GM21423 (cell line): ENCODE results near the gene DACT3.

Source experiments
- ATAC-seq: cut with Tn5 transposase; IDR thresholded peaks from one replicate; pipeline ENCODE4 v1.9.1; 2021; ENCODE audit warnings: mild to moderate bottlenecking, moderate library complexity; ENCODE audit not compliant: unreplicated experiment

Gene DACT3, protein sequence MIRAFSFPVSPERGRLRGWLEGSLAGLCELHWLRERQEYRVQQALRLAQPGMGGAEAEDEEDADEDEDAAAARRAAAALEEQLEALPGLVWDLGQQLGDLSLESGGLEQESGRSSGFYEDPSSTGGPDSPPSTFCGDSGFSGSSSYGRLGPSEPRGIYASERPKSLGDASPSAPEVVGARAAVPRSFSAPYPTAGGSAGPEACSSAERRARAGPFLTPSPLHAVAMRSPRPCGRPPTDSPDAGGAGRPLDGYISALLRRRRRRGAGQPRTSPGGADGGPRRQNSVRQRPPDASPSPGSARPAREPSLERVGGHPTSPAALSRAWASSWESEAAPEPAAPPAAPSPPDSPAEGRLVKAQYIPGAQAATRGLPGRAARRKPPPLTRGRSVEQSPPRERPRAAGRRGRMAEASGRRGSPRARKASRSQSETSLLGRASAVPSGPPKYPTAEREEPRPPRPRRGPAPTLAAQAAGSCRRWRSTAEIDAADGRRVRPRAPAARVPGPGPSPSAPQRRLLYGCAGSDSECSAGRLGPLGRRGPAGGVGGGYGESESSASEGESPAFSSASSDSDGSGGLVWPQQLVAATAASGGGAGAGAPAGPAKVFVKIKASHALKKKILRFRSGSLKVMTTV

DNA sequence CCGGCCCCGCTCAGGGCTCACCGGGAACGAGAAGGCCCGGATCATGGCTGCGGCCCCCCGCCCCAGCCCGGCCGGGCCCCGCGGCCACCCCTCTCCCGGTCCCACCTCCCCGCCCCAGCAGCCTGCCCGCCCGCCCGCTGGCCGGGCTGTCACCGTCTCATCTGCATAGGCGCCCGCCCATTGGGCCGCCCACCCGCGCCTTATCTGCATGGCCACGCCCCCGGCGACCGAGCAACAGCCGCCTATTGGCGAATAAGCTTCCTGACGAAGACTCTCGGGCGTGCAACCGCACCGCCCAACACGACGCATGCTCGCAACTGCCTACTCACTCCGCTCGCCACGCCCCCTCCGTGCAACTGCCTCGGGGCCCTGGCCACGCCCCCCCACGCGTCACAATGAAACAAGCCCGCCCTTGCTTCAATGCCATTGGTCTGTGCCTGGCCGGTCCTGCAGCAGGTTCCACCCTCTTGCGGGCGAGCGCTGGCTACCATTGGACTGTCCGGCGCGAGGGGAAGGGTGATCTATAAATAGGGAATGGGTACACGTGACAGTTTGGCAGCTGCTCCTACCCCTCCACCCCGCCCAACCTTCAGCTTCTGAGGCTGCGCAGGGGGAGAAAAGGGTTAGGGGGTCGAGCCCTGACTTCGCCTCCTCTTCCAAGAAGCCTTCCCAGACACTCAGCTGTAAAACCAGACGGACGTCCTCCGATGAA, at the start of gene DACT3:
TSS of gene DACT3 (minus strand) at position 163 of the 712 bp plus-strand sequence. CDS start at position 45, 118 bp downstream.
- ATAC-seq = peak; percentile 89

DNA sequence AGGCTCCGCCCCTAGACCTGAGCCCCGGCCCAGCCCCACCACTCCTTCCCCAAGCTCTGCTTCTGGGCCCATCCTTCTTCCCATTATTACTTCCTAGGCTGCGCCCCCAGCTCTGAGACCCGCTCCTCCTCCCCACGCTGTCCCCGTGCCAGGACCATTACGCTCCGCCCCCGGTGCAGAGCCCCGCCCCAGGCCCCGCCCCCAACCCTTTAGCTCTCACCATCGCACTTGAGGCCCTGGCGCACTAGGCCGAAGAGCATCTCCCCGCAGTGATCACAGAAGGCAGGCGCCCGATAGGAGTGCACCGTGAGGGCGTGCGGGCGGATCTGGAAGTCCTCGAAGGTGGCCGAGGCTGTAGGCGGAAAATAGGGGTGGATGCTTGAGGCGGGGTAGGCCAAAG, 49.7 kb upstream of the DACT3 start:
- no peak for ATAC-seq

DNA sequence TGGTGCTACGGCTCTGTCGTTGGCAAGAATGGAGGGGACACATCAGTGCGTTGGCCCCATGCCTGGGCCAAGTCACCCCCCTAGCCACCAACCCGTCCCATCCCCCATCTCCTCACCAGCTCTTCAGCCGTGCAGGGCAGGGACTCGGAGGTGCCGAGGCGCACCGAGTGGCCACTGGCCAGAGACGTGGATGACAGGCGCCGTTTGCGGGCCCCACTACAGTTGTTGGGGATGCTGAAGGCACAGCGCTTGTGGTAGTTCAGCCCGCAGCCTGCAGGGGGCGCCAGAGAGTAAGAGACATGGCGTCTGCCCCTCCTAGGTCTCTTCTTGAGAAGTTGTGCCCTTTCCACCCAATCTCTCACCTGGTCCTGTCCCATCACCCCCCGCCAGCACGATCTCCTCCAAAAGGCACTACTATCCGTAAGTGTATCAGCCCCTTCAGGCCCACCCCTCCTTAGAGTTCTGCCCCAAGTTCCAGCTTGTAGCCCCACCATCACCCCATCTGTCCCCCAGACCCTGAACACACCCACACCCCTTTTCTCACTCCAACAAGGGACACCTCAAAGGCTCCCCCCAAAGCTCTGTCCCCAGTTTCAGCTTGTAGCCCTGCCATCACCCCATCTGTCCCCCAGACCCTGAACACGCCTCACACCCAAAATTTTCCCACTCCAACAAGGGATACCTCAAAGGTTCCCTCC, 43.5 kb upstream of the DACT3 start:
- ATAC-seq = no peak

DNA sequence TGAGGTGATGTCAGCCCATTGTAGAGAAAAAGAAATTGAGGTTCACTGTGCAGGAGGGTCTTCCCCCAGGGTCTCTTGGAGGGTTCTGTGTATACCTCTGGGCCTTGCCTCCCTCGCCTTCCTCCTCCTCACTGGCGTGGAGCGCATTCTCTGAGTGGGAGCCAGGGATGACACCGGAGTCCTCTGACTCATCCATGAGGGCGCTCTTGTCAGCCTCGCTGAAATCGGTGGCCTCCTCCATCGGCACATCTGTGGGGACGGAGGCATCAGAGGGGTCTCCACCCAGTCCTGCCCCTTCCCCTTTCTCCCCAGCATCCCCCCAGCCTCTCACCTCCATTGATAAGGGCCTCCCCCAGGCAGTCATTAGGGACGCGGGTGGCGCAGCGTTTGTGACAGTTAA, 39.7 kb upstream of the DACT3 start:
- ATAC-seq = no peak

DNA sequence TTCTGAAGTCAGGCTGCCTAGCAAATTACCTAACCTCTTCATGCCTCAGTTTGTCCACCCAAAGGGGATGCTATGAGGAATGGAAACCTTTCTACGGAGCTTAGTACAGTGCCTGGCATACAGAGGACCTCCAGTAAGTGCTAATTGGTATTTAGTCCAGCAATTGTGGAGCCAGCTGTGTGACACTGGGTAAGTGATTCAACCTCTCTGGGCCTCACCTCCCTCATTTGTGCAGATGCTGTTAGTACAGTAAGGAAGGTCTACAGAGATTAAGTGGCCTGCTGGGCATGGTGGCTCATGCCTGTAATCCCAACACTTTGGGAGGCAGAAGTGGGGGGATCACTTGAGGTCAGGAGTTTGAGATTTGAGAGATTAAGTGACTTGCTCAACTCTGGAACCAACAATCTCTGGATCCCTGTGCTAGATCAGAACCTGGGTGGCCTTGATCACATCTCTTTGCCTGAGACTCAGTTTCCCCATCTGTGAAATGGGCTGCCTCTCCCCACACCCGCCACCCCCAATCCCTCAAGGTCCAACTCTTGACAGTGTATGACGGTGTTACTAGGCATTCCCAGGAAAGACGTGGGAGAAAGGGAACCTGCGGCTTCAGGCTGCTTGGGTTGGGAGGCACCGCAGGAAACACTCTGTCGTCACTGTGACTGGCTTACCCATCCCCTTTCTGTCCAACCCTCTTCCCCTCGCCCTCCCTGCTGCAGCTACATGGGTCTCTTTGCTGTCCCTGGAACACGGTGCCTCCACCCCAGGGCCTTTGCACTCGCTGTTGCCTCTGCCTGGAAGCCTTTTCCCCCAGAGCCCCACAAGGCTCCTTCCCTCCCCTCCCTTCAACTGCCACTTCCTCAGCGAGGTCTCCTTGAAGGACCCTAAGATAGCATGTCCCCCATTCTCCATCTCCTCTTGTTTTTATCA, 37.7 kb upstream of the DACT3 start:
- ATAC-seq = no peak

DNA sequence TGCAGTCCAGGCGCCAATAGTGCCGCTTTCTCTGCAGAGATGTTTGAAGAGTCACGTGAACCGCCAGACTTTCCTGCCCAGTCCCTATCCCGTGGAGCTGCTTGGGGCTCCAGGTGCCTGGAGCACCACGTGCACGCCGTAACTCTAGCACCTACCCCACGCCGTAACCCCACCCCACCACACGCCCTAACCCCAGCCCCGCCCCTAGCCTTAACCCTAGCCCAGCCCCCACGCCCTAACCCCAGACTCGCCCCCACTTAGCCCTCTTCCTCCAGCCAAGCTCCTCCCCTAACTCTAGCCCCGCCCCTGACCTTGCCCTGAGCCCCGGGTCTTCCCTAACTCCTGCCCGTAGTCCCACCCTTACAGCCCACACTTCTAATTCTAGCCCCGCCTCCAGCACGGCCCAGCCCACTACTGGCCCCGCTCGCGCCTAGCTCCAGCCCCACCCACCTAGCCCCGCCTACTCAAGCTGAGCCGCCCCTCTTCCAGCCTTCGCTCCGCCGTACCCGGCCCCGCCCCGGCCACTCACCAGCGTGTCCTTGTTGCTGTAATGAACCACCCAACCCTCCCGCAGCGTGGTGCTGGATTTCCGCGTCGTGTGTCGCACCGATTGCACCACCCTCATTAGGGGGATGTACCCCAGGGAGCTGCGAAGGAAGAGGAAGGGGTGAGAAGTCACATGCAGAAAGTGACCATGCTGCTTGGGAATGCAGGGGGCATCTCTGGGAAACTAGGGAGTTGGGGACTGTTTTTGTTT, 36.4 kb upstream of the DACT3 start:
- no peak for ATAC-seq

DNA sequence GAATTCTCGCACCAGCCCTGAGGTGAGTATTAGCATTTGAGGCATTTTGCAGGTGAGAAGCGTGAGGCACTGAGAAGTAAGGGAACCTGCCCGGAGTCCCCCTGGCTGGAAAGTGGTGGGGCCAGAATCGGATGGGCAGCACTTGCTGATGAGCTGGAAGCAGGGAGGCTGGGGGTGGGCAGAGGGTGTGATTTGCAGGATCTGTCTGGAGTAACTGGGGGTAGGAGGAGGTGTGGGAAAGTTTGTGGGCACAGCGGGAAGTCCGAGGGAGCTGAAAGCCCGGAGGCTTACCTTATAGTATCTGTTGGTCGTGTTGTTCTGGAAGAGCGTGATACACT, 35.9 kb upstream of the DACT3 start:
- no peak for ATAC-seq

DNA sequence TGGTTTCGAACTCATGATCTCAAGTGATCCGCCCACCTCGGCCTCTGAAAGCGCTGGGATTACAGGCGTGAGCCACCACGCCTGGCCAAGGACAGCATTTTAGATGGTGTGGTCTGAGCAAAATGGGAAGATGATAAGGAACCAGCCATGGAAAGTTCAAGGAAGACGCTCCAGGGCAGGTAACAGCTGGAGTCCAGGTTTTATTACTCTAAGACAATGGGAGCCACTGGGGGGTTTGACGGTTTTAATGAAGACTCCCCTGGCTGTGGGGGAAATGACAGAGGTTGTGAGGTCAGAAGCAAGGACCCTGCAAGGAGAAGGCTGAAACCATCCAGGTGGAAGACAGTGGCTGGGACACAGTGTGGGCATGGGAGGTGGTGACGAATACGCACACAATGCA, 35.1 kb upstream of the DACT3 start:
- no peak for ATAC-seq

DNA sequence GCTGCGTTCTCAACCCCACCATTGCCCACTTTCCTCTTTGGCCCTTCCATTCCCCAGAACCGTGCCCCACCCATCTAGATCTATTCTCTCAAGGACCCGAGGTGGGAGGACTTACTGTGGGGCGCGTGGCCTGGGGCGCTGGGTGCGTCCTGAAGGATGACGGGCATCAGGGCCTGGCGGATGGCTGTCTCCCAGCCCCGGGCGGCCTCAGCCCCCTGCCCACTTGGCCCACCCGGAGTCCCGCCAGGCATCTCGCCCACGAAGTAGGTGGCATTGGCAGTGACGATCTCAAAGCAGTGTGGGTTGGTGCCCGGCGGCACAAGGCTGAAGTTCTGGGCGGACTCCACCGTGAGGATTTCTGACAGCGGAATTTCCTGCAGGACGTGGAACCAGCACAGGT, 32.8 kb upstream of the DACT3 start:
- no peak for ATAC-seq

DNA sequence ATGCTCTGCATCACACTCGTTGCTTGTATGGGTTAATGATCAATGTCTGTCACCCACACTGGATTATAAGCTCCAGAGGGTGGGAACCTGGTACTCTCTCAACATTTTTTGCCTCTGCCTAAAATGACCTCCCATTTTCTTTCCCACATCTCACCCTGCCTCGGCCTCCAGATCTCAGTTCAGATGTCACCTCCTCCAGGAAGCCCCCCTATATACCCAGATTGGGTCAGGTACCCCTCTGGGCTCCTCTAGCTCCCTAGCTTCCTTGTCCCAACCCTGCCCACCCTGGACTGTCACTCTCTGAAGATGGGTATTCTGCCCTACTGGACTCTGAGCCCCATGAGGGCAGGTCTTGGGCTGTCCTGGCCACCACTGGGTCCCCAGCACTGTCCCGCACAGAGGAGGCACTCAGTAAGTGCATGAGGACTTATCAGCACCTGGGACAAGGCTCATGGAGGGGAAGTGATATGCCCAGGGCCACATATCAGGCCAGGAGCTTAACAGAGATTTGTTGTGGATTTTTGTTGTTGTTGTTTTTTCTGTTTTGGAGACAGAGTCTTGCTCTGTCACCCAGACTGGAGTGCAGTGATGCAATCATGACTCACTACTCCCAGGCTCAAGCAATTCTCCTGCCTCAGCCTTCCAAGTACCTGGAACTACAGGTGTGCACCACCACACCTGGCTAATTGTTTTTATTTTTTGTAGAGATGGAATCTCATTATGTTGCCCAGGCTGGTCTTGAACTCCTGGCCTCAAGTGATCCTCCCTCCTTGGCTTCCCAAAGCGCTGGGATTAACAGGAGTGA, 32.1 kb upstream of the DACT3 start:
- no peak for ATAC-seq

DNA sequence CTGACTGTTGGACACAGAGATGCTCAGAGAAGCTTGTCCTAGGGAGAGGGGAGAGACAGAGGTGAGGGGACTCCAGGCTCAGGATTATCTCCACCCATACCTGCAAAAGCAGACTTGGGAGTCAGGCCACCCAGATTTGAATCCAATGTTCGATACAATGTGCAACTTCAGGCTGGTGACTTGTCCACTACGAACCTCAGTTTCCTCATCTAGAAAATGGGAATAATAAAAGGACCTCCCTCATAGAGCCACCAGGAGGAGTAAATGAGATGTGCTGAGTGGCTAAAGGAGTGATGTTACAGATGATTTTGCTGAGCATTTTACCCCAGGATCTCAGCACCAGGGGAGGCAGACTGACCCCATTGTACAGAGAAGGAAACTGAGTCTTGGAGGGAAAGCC, 31.0 kb upstream of the DACT3 start:
- ATAC-seq = no peak

DNA sequence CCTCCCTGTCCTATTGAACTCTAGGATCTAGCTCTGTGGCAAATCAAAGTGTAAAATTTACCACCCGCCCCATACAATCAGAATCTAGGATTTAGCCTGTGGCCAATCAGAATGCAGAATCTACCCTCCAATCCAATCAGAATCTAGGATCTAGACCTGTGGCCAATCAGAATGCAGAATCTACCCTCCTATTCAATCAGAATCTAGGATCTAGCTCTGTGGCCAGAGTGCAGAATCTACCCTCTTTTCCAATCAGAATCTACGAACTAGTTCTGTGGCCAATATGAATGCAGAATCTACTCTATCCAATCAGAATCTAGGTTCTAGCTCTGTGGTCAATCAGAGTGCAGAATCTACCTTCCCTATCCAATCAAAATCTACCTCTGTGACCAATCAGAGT, 30.1 kb upstream of the DACT3 start:
- ATAC-seq = no peak

DNA sequence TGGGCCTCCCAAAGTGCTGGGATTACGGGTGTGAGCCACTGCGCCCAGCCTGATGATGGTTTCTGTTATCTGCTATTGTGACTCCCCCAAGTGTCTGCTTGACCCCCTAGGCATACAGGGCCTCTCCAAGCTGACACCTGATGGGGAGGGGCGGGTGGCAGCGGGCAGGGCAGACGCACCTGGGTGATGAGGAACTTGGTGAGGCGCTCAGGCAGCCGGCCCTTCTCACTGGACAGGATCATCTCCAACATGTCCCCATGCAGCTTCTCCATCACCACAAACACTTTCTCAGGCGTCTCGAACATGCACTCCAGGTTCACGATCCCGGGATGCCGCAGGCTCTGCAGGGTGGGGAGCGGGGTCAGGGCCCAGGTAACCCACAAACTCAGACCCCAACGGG, 28.4 kb upstream of the DACT3 start:
- no peak for ATAC-seq

DNA sequence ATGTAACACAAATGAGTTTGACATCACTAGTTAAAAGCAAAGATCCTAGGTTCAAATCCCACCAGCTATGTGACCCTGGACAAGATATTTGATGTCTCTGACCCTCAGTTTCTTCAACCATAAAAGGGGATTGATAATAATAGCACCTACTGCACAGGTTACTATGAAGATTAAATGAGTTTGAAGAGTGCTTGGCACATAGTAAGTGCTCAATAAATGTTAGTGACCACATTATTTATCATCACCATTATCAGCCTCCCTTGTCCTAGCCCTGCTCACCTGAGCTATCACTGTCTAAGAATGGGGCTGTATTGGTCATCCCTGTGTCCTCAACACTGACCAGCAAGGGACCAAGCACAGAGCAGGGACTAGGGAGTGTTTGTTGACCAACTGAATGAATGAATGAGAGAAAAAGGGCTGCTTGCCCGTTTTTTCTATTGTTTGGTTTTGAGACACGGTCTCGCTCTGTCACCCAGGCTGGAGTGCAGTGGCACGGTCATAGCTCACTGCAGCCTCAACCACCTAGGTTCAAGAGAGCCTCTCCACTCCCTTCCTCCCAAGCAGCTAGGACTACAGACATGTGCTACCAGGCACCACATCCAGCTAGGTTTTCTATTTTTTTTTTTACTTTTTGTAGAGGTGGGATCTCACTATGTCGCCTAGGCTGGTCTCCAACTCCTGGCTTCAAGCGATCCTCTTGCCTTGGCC, 26.6 kb upstream of the DACT3 start:
- ATAC-seq = no peak

DNA sequence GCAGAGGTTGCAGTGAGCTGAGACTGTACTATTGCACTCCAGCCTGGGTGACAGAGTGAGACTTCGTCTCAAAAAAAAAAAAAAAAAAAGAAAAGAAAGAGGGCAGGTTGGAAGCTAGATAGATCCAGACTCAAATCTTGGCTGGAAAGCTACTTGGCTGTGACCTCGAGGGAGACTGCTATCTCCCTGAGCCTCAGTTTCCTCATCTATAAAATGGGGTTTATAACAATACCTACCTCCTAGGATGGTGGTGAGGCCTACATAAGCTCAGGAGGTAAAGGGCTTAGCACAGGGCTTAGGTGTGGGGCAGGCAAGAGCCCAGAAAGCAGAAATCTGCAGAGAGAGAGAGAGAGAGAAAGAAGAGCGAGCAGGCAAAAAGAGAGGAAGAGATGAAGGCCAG, 24.2 kb upstream of the DACT3 start:
- no peak for ATAC-seq

DNA sequence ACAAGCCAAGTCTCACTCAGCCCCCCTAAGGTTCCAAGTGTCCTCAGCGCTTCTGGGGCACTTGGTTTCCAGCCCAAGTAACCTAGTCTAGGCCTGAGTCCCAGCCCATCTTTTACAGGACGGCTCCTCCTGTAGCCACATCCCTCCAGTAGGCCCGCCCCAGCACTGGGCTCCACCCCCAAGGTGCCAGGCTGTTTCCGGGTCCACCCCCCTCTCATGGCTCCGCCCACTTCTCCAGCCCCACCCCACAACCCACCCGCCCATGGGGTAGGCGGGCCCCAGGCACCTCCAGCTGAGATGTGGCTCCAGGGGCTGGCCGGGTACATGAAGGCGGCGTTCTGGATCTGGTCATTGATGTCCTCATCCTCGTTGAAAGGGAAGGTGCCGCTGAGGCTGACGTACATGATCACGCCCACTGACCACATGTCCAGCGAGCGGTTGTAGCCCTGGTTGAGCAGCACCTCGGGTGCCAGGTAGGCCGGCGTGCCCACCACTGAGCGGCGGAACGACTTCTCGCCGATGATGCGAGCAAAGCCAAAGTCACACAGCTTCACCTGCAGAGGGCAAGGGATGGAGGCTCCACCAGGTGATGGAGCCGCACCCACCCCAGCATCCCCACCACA, 17.2 kb upstream of the DACT3 start:
- ATAC-seq = no peak

DNA sequence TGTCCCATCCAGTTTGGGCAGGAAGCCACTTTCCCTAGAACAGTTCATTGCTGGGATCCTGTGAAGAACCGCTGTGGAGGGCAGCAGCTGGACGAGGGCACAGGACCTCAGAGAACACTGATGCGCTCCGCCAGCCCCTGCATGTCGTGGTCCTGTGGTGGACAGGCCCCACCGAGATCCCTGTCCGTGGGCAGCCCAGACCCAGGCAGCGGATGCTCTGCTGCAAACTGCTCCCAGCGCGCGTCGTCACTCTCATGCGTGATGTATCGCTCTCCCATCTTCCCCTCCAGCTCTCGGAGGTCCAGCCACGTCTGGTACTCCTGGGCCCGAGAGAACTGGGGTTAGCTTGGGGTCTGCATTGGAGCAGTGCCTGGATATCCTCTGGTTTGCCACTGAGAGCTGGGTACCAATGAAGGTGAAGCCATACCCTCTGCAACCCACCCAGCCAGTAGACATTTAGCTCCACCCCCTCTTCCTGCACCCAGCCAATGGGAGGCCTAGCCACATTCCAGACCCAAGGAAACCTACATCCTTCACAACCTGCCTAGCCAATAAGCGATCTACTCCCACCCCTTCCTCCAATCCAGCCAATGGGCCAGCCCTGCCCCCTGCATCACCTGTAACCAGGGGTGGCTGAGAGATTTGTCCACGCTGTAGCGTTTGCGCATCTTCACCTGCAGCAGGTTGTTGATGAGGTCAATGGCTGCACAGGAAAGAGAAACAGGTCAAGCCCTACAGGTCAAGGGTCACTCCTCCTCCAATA, 13.6 kb upstream of the DACT3 start:
- no peak for ATAC-seq
